Mesendoderm (in vitro differentiated cells): ENCODE measurements around the gene SPATA21.
A peak's percentile ranks its signal among the peaks of the same experiment; 100 is the strongest.

Experiments used
- DNase-seq: peaks from one replicate; pipeline ENCODE4 v3.0.0; 2013
- H2AK5ac ChIP-seq: 2 replicates; pipeline ENCODE4 v1.6.1; 2013; ENCODE audit warnings: low read length, inconsistent platforms
- H2BK120ac ChIP-seq: 2 replicates; pipeline ENCODE4 v1.6.1; 2013; ENCODE audit warnings: low read depth, mild to moderate bottlenecking, low read length, moderate library complexity, mixed read lengths
- H2BK15ac ChIP-seq: replicated peaks from 2 replicates; pipeline ENCODE4 v1.6.1; 2013; ENCODE audit warnings: low read depth, mild to moderate bottlenecking, moderate library complexity
- H2BK5ac ChIP-seq: 2 replicates; pipeline ENCODE4 v1.6.1; 2013; ENCODE audit warnings: low read length, inconsistent platforms
- H3K18ac ChIP-seq: 2 replicates; pipeline ENCODE4 v1.6.1; 2013; ENCODE audit warnings: mild to moderate bottlenecking, low read length, mixed read lengths
- H3K23ac ChIP-seq: one replicate; pipeline ENCODE4 v1.6.1; 2013; ENCODE audit warnings: low read length
- H3K27ac ChIP-seq: 2 replicates; pipeline ENCODE4 v1.5.1; 2013; ENCODE audit warnings: low read depth, mild to moderate bottlenecking, inconsistent platforms, low read length, moderate library complexity
- H3K27me3 ChIP-seq: 2 replicates; pipeline ENCODE4 v1.6.1; 2013; ENCODE audit warnings: low read length, control low read depth, mild to moderate bottlenecking, inconsistent platforms; ENCODE audit not compliant: insufficient read depth, poor library complexity
- H3K36me3 ChIP-seq: 2 replicates; pipeline ENCODE4 v1.6.1; 2013; ENCODE audit warnings: low read length, inconsistent platforms; ENCODE audit not compliant: control insufficient read depth, insufficient read depth
- H3K4ac ChIP-seq: one replicate; pipeline ENCODE4 v1.6.1; 2013; ENCODE audit warnings: low read depth, mild to moderate bottlenecking, low read length, moderate library complexity
- H3K4me1 ChIP-seq: 2 replicates; pipeline ENCODE4 v1.6.1; 2013; ENCODE audit warnings: low read depth, low read length, inconsistent platforms; ENCODE audit not compliant: control insufficient read depth
- H3K4me2 ChIP-seq: 2 replicates; pipeline ENCODE4 v1.6.1; 2013; ENCODE audit warnings: low read length
- H3K4me3 ChIP-seq: 2 replicates; pipeline ENCODE4 v1.5.1; 2013; ENCODE audit warnings: mild to moderate bottlenecking, low read length
- H3K56ac ChIP-seq: one replicate; pipeline ENCODE4 v1.6.1; 2013; ENCODE audit warnings: low read length
- H3K79me1 ChIP-seq: 2 replicates; pipeline ENCODE4 v1.6.1; 2013; ENCODE audit warnings: low read length, inconsistent platforms
- H3K79me2 ChIP-seq: 2 replicates; pipeline ENCODE4 v1.6.1; 2013; ENCODE audit warnings: mild to moderate bottlenecking, low read length; ENCODE audit not compliant: control insufficient read depth, insufficient read depth
- H3K9ac ChIP-seq: 2 replicates; pipeline ENCODE4 v1.6.1; 2013; ENCODE audit warnings: low read length, inconsistent platforms
- H4K5ac ChIP-seq: one replicate; pipeline ENCODE4 v1.6.1; 2013; ENCODE audit warnings: low read length
- H4K8ac ChIP-seq: one replicate; pipeline ENCODE4 v1.6.1; 2013; ENCODE audit warnings: low read depth, mild to moderate bottlenecking, control low read depth, low read length, moderate library complexity
- WGBS: extraction: QIAGEN DNeasy Blood & Tissue Kit; methylation state at CpG from one replicate; pipeline ENCODE4 v1.1.7; 2013; ENCODE audit warnings: low lambda C conversion rate, missing lambda C conversion rate; ENCODE audit not compliant: insufficient coverage; ENCODE audit errors: extremely low coverage; 5-methylcytosine and 5-hydroxymethylcytosine counted together

Gene SPATA21

GRCh38 chr1:16430606-16431005 lies 6.6 kb downstream of the SPATA21 start:
- Histone ChIP-seq H4K5ac (no peak overlapping the region), H3K27ac (no peak overlapping the region), H2BK15ac (no peak overlapping the region), H3K23ac (no peak overlapping the region), H3K18ac (no peak overlapping the region), H3K9ac (no peak overlapping the region), H3K4ac (no peak overlapping the region), H2BK120ac (no peak overlapping the region), H3K36me3 (no peaks in the 10 kb centered on the region), H3K56ac (no peak overlapping the region), H3K4me2 (no peak overlapping the region), H3K27me3 (no peaks in the 10 kb centered on the region), H2AK5ac (no peak overlapping the region), H3K79me2 (no peaks in the 10 kb centered on the region), H3K79me1 (no peaks in the 10 kb centered on the region), H3K4me1 (no peaks in the 10 kb centered on the region), H3K4me3 (no peak overlapping the region), H2BK5ac (no peak overlapping the region), H4K8ac (no peak overlapping the region)
- peak; percentile 76 for DNase-seq
- WGBS = no CpG with 5 or more reads among the region's 3 CpGs

GRCh38 chr1:16425125-16426025 lies 11.8 kb downstream of the SPATA21 start:
- no peak overlapping the region for H2BK15ac ChIP-seq
- H3K79me2 ChIP-seq = no peaks in the 10 kb centered on the region
- no peak overlapping the region for H2BK120ac ChIP-seq
- H3K9ac ChIP-seq = no peak overlapping the region
- no peak overlapping the region for H4K5ac ChIP-seq
- H4K8ac ChIP-seq = no peak overlapping the region
- H3K4me2 ChIP-seq = no peak overlapping the region
- H3K56ac ChIP-seq = no peak overlapping the region
- no peak overlapping the region for H3K18ac ChIP-seq
- no peak overlapping the region for H3K4ac ChIP-seq
- no peaks in the 10 kb centered on the region for H3K36me3 ChIP-seq
- H3K23ac ChIP-seq = no peak overlapping the region
- no peaks in the 10 kb centered on the region for H3K79me1 ChIP-seq
- no peak for DNase-seq
- H3K27ac ChIP-seq = no peak overlapping the region
- no peak overlapping the region for H3K4me3 ChIP-seq
- no peak overlapping the region for H2AK5ac ChIP-seq
- H3K27me3 ChIP-seq = no peaks in the 10 kb centered on the region
- H2BK5ac ChIP-seq = no peak overlapping the region
- no CpG with 5 or more reads among the region's 10 CpGs for WGBS
- H3K4me1 ChIP-seq = no peaks in the 10 kb centered on the region

GRCh38 chr1:16422041-16422440 lies 15.2 kb downstream of the SPATA21 start:
- WGBS = no CpG with 5 or more reads among the region's 7 CpGs
- H3K36me3 ChIP-seq = no peaks in the 10 kb centered on the region
- H3K56ac ChIP-seq = no peak overlapping the region
- no peak overlapping the region for H3K4me3 ChIP-seq
- H3K27ac ChIP-seq = no peak overlapping the region
- H3K79me1 ChIP-seq = no peaks in the 10 kb centered on the region
- no peak overlapping the region for H3K4me2 ChIP-seq
- no peak overlapping the region for H3K18ac ChIP-seq
- H4K8ac ChIP-seq = no peak overlapping the region
- no peak overlapping the region for H2BK120ac ChIP-seq
- H3K23ac ChIP-seq = no peak overlapping the region
- no peaks in the 10 kb centered on the region for H3K27me3 ChIP-seq
- no peaks in the 10 kb centered on the region for H3K4me1 ChIP-seq
- DNase-seq = no peak
- H4K5ac ChIP-seq = no peak overlapping the region
- H2AK5ac ChIP-seq = no peak overlapping the region
- H3K9ac ChIP-seq = no peak overlapping the region
- no peak overlapping the region for H2BK15ac ChIP-seq
- no peak overlapping the region for H2BK5ac ChIP-seq
- no peaks in the 10 kb centered on the region for H3K79me2 ChIP-seq
- H3K4ac ChIP-seq = no peak overlapping the region

GRCh38 chr1:16421201-16421600 lies 16.0 kb downstream of the SPATA21 start:
- no CpG with 5 or more reads among the region's 7 CpGs for WGBS
- Histone ChIP-seq H2AK5ac (no peak overlapping the region), H3K27me3 (no peaks in the 10 kb centered on the region), H4K8ac (no peak overlapping the region), H2BK15ac (no peak overlapping the region), H3K4me3 (no peak overlapping the region), H3K4me2 (no peak overlapping the region), H2BK120ac (no peak overlapping the region), H3K23ac (no peak overlapping the region), H4K5ac (no peak overlapping the region), H3K56ac (no peak overlapping the region), H3K18ac (no peak overlapping the region), H3K9ac (no peak overlapping the region), H3K4me1 (no peaks in the 10 kb centered on the region), H3K79me1 (no peaks in the 10 kb centered on the region), H2BK5ac (no peak overlapping the region), H3K36me3 (no peaks in the 10 kb centered on the region), H3K79me2 (no peaks in the 10 kb centered on the region), H3K27ac (no peak overlapping the region), H3K4ac (no peak overlapping the region)
- DNase-seq = no peak

- no peaks in the 10 kb centered on the region for H3K79me1 ChIP-seq
- no peak overlapping the region for H3K18ac ChIP-seq
- H3K56ac ChIP-seq = no peak overlapping the region
- H3K36me3 ChIP-seq = no peaks in the 10 kb centered on the region
- no peak overlapping the region for H3K9ac ChIP-seq
- no peaks in the 10 kb centered on the region for H3K27me3 ChIP-seq
- no peak overlapping the region for H2BK5ac ChIP-seq
- H2AK5ac ChIP-seq = no peak overlapping the region
- H2BK120ac ChIP-seq = no peak overlapping the region
- no peak overlapping the region for H4K8ac ChIP-seq
- H3K79me2 ChIP-seq = no peaks in the 10 kb centered on the region
- no peak overlapping the region for H2BK15ac ChIP-seq
- no CpG with 5 or more reads among the region's 9 CpGs for WGBS
- H3K4ac ChIP-seq = no peak overlapping the region
- H3K27ac ChIP-seq = no peak overlapping the region
- H3K4me2 ChIP-seq = no peak overlapping the region
- H3K4me1 ChIP-seq = no peaks in the 10 kb centered on the region
- DNase-seq = no peak
- no peak overlapping the region for H4K5ac ChIP-seq
- peak overlapping the region; percentile 66 for H3K23ac ChIP-seq
- H3K4me3 ChIP-seq = no peak overlapping the region
Observed at GRCh38 chr1:16420424-16421118, 16.7 kb downstream of the SPATA21 start.
